GM19193 (cell line): ENCODE data around the gene DHCR24.

Source experiments
- POLR2A ChIP-seq: IDR thresholded peaks from 4 replicates; pipeline ENCODE4 v1.6.1; 2011; ENCODE audit not compliant: insufficient read depth, insufficient read length; ENCODE audit errors: extremely low read depth

Gene DHCR24

GRCh38 chr1:54857141-54857540 is 29.9 kb downstream of the DHCR24 start:
- no peak for TF ChIP-seq POLR2A

GRCh38 chr1:54854381-54855020 is 32.5 kb downstream of the DHCR24 start:
- TF ChIP-seq POLR2A = no peak

- TF ChIP-seq POLR2A = no peak
Measured at GRCh38 chr1:54853793-54854370, 33.1 kb downstream of the DHCR24 start.

GRCh38 chr1:54853096-54853792 is 33.8 kb downstream of the DHCR24 start:
- no peak for TF ChIP-seq POLR2A

- no peak for TF ChIP-seq POLR2A
Measured at GRCh38 chr1:54851936-54852524, 35.0 kb downstream of the DHCR24 start.

- no peak for TF ChIP-seq POLR2A
Measured at GRCh38 chr1:54851406-54851805, 35.6 kb downstream of the DHCR24 start.

GRCh38 chr1:54850737-54851136 is 36.3 kb downstream of the DHCR24 start:
- no peak for TF ChIP-seq POLR2A

- no peak for TF ChIP-seq POLR2A
Measured at GRCh38 chr1:54850069-54850730, 36.8 kb downstream of the DHCR24 start.

GRCh38 chr1:54849219-54850068 is 37.6 kb downstream of the DHCR24 start:
- TF ChIP-seq POLR2A = no peak

- TF ChIP-seq POLR2A = no peak
Measured at GRCh38 chr1:54848134-54848948, 38.7 kb downstream of the DHCR24 start.

GRCh38 chr1:54846716-54847284 is 40.2 kb downstream of the DHCR24 start:
- no peak for TF ChIP-seq POLR2A

- no peak for TF ChIP-seq POLR2A
Measured at GRCh38 chr1:54846301-54846700, 40.7 kb downstream of the DHCR24 start.

GRCh38 chr1:54845772-54846171 is 41.2 kb downstream of the DHCR24 start:
- TF ChIP-seq POLR2A = no peak
